Activated CD8-positive, alpha-beta memory T cell treated with anti-CD3 and anti-CD28 coated beads, Interleukin-2, amount 10 ng/mL, durations not matched to agents 7 days and 5 days (primary cell): ENCODE results near the gene CCDC146. TPM values are rescaled to one million over a fixed set of nuclear protein-coding genes. Genes with fewer than 3 reads are reported as not detected.
"Not testable (repeated sequence)": the region's sequence is repeated elsewhere in the genome, so short reads cannot be mapped to it uniquely, and the experiment has no call there.

Experiments used
- ATAC-seq: fragments of 150-1000 bp; cut with Tn5 transposase; one replicate; pipeline ENCODE4 v1.10.0; 2021; ENCODE audit warnings: moderate library complexity
- CTCF ChIA-PET: fragments of 350-600 bp; sonication (Branson Sonifier 250); formaldehyde crosslinking; loops from one replicate; lab custom pipeline; 2021; ENCODE audit warnings: antibody characterized with exemption; lab: Charles Lee
- DNase-seq: peaks from one replicate; pipeline ENCODE4 v3.0.0-alpha.2; 2020
- H3K27ac Mint-ChIP-seq: one replicate; pipeline ENCODE4 v1.8.0; 2021; ENCODE audit warnings: mild to moderate bottlenecking, mixed read lengths
- H3K27me3 Mint-ChIP-seq: one replicate; pipeline ENCODE4 v1.8.0; 2021; ENCODE audit warnings: mixed read lengths
- H3K36me3 Mint-ChIP-seq: one replicate; pipeline ENCODE4 v1.8.0; 2021; ENCODE audit warnings: mild to moderate bottlenecking, mixed read lengths
- H3K4me1 Mint-ChIP-seq: one replicate; pipeline ENCODE4 v1.8.0; 2021; ENCODE audit warnings: mixed read lengths
- H3K4me3 Mint-ChIP-seq: one replicate; pipeline ENCODE4 v1.8.0; 2021; ENCODE audit warnings: mild to moderate bottlenecking, moderate library complexity, mixed read lengths
- H3K9me3 Mint-ChIP-seq: one replicate; pipeline ENCODE4 v1.8.0; 2022; ENCODE audit warnings: low read depth, mixed read lengths
- total RNA-seq, 2 experiments: library from RNA; stranded (reverse); gene quantifications; one replicate each; pipeline ENCODE4 v1.2.3, GENCODE V29; 2021

The CCDC146 gene
- total RNA-seq, 2 experiments from 2014 or later: 8.3 to 9.0 TPM

DNA sequence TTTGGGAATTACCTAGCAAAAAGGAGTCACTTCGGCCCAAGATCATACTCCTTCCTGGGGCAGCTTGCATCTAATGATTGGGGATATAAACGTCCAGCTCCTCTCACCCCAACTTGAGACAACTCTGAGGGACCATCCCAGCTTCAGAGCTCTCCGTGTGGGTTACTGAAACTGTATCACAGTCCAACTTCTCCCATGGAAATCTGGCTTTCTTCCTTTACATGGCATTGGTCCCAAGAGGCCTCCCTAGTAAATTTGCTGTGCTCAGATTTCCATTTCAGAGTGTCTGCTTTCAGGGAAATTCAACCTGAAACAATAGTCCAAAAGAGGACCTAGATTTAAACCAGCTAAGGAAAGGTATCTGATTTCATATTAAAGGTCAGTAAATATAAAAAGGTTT lies 14.8 kb upstream of the CCDC146 start:
- H3K4me1 Mint-ChIP-seq, H3K9me3 Mint-ChIP-seq, DNase-seq, H3K27me3 Mint-ChIP-seq, ATAC-seq, CTCF ChIA-PET, H3K36me3 Mint-ChIP-seq, H3K4me3 Mint-ChIP-seq, H3K27ac Mint-ChIP-seq: not testable (repeated sequence)

DNA sequence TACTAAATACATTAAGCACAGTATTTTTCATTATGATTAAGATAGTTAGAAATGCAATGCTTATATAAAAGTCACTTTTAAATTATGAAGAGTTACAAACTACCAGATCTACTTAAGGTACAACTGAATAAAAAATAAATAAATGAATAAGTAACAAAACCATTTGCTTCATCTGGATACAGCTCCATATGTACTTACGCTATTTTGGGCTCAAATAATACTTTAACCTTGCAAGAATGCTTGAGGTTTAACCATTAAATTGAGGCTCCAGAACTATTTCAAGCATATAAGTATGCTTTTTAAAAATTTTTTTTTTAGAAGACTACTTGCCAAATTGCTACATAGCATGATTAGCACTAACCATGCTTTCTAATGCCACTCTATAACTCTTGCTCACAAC lies 14.1 kb upstream of the CCDC146 start:
- ATAC-seq: not testable (repeated sequence)

DNA sequence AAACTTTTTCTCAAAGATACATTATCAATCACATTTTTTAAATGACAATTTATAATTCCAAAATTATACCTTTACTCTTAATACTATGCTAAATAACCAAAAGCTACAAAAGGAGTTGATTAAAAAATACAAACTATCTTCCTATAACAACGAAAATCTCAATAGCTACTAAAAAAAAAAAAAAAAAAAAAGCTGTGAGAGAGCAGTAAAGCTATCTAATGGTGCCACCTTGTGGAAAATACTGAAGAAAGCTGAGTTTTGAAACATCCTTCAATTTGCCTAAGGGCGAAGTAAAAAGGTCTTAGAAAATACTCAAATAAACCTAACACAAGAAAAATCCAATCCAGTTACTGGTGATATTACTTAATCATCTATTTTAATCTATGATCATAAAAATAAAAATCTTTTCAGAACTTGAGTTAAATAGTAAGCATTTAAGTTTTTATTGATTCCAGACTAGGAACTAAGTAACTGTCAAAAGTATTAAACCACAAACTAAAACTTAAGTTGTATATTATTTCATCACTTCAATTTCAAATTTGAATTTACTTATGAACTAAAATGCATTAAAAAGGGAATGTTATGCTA lies 9.6 kb upstream of the CCDC146 start:
- H3K27me3 Mint-ChIP-seq, H3K9me3 Mint-ChIP-seq, H3K27ac Mint-ChIP-seq, DNase-seq, ATAC-seq, H3K4me3 Mint-ChIP-seq, H3K4me1 Mint-ChIP-seq, H3K36me3 Mint-ChIP-seq, CTCF ChIA-PET: not testable (repeated sequence)

More for the DNA sequence above, 14.1 kb upstream of the CCDC146 start:
- H3K4me3 Mint-ChIP-seq, H3K4me1 Mint-ChIP-seq, H3K36me3 Mint-ChIP-seq, DNase-seq, H3K9me3 Mint-ChIP-seq, H3K27ac Mint-ChIP-seq, H3K27me3 Mint-ChIP-seq, CTCF ChIA-PET: not testable (repeated sequence)

DNA sequence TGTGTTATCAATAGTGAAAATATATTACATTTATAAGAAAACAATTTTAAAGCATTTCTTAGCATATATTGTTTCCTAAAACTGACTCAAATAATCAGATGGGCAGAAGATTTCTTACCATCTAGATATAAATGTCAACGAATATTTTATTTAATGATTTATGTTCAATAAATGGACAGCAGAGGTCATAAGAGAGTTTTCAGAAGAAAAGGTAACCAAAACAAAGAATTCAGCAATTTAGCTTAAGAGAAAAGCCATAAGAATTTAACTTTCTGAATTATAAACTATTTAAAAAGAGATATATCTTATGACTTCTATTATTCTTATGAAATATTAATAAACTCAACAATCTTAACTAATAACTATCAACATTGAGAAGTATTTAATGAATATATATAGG lies 3.1 kb downstream of the CCDC146 start:
- not testable (repeated sequence) for H3K27ac Mint-ChIP-seq, H3K36me3 Mint-ChIP-seq, DNase-seq, ATAC-seq, H3K9me3 Mint-ChIP-seq, H3K27me3 Mint-ChIP-seq, H3K4me3 Mint-ChIP-seq
- peaks cover 24% of the 10 kb centered on the region for H3K4me1 Mint-ChIP-seq
- CTCF ChIA-PET: interaction anchor here (1.1 to 2.7 kb wide), 3 partner anchors 119 to 207 kb away, joined by 4 to 25 read pairs (median 11); no protein-coding TSS in a partner anchor

GRCh38 chr7:77127009-77127408 lies 4.6 kb downstream of the CCDC146 start:
- H3K27ac Mint-ChIP-seq, ATAC-seq, H3K4me3 Mint-ChIP-seq, H3K36me3 Mint-ChIP-seq, DNase-seq, H3K27me3 Mint-ChIP-seq, H3K9me3 Mint-ChIP-seq: not testable (repeated sequence)
- CTCF ChIA-PET: interaction anchor here (1.6 kb wide), 1 partner anchor 120 kb away, joined by 8 read pairs; no protein-coding TSS in a partner anchor
- peaks cover 17% of the 10 kb centered on the region for H3K4me1 Mint-ChIP-seq

- CTCF ChIA-PET: interaction anchor here (1.6 kb wide), 1 partner anchor 118 kb away, joined by 8 read pairs; no protein-coding TSS in a partner anchor
- DNase-seq, H3K27ac Mint-ChIP-seq, H3K36me3 Mint-ChIP-seq, H3K9me3 Mint-ChIP-seq, H3K4me3 Mint-ChIP-seq, H3K27me3 Mint-ChIP-seq: not testable (repeated sequence)
- ATAC-seq: peak; percentile 45
- H3K4me1 Mint-ChIP-seq: peaks cover 13% of the 10 kb centered on the region
Measured at GRCh38 chr7:77128582-77129410, 6.4 kb downstream of the CCDC146 start.

GRCh38 chr7:77131781-77132180 lies 9.4 kb downstream of the CCDC146 start:
- H3K4me1 Mint-ChIP-seq: peaks cover 11% of the 10 kb centered on the region
- H3K4me3 Mint-ChIP-seq, DNase-seq, H3K36me3 Mint-ChIP-seq, H3K27me3 Mint-ChIP-seq, H3K9me3 Mint-ChIP-seq, ATAC-seq, CTCF ChIA-PET, H3K27ac Mint-ChIP-seq: not testable (repeated sequence)

GRCh38 chr7:77138668-77139067 lies 16.3 kb downstream of the CCDC146 start:
- H3K4me1 Mint-ChIP-seq, H3K9me3 Mint-ChIP-seq, H3K27me3 Mint-ChIP-seq, H3K27ac Mint-ChIP-seq, H3K4me3 Mint-ChIP-seq, H3K36me3 Mint-ChIP-seq, CTCF ChIA-PET, ATAC-seq, DNase-seq: not testable (repeated sequence)

DNA sequence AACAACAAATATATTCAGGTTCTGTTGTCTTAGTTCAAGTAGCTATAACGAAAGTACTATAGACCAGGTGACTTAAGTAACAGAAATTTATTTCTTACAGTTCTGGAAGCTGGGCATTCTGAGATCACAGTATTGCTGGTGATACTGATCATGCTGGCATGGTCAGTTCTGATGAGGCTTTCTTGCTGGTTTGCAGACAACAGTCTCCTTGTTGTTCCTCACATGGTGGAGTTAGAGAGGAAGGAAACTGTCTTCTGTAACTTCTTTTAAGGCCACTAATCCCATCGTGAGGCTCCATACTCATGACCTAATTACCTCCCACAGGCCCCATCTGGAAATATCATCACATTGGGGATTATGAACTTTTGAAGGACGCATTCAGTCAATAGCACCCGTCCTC lies 17.9 kb downstream of the CCDC146 start:
- CTCF ChIA-PET: not testable (repeated sequence)

GRCh38 chr7:77152232-77152631 lies 29.8 kb downstream of the CCDC146 start:
- H3K4me3 Mint-ChIP-seq, DNase-seq, H3K27ac Mint-ChIP-seq, CTCF ChIA-PET, H3K9me3 Mint-ChIP-seq, ATAC-seq, H3K27me3 Mint-ChIP-seq, H3K36me3 Mint-ChIP-seq: not testable (repeated sequence)
- H3K4me1 Mint-ChIP-seq: peaks cover 11% of the 10 kb centered on the region

More for the DNA sequence above, 17.9 kb downstream of the CCDC146 start:
- H3K27ac Mint-ChIP-seq, H3K4me3 Mint-ChIP-seq, DNase-seq, H3K36me3 Mint-ChIP-seq, H3K4me1 Mint-ChIP-seq, ATAC-seq, H3K27me3 Mint-ChIP-seq, H3K9me3 Mint-ChIP-seq: not testable (repeated sequence)

DNA sequence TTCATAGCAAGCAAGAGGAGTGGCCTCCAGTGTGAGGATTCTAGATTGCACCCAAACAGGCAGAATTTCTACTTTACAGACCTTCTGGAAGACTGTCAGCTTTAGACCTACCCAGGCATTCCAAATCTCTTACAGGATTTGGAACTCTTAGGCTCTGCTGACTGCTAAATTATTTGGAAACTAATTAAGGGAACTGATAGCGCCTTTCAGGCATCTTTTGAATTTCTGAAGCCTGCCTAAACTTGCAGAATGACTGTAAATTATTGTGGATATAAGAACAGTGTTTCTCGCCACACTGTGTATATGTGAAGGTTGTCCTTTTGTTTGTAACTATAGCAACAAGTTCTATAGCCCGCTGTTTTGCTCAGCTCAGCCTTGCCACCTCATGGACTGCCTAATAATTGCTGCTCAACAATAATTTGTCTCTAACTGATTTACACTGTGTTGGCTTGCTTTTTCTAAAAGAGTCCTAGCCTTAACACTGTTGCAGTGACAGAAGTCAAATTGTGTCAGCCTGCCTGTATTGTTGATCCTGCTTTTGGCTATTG lies 32.6 kb downstream of the CCDC146 start:
- Mint-ChIP-seq H3K27ac (peak overlapping the region; percentile 43), H3K4me1 (peaks cover 28% of the 10 kb centered on the region)
- H3K27me3 Mint-ChIP-seq, H3K4me3 Mint-ChIP-seq, H3K36me3 Mint-ChIP-seq, DNase-seq, CTCF ChIA-PET, H3K9me3 Mint-ChIP-seq: not testable (repeated sequence)
- peak; percentile 36 for ATAC-seq

DNA sequence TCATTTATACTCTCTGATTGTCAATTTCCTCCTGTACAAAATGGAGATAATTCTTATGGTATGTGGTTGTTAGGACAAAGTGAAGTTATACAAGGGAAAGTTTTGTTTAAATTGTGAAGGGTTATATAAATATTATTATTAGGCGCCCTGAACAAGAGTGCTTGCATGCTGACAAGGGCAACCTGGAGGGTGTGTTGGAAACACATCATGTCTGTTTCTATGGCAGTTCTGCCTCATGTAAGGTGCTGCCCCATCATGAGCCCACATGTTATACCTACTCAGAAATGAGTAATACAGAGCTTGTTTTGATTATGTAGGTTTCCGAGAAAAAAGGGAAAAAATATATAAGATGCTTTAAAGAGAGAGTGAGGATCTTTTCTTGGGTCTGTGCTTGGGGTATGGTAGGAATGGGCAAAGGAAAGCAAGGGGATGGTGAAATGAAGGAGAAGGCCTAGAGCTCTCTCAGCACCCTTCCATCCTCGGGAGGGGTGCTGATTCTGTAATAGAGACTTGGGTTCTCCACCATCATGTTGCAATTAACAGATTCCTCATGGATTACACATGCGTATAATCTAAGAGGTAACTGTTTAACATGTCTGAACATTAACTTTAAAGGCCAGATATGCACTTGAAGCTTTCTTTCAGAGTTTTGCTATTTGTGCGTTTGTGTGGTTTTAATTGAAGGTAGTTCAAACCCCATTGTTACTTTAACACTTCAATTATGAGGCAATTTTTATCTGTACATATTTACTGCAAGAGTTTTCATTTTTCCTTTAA lies 33.4 kb downstream of the CCDC146 start:
- H3K9me3 Mint-ChIP-seq, H3K4me3 Mint-ChIP-seq, H3K36me3 Mint-ChIP-seq, CTCF ChIA-PET, H3K27me3 Mint-ChIP-seq: not testable (repeated sequence)
- H3K4me1 Mint-ChIP-seq: peaks cover 28% of the 10 kb centered on the region
- H3K27ac Mint-ChIP-seq: peak overlapping the region; percentile 65
- DNase-seq: peak; percentile 41
- peak; percentile 32 for ATAC-seq

DNA sequence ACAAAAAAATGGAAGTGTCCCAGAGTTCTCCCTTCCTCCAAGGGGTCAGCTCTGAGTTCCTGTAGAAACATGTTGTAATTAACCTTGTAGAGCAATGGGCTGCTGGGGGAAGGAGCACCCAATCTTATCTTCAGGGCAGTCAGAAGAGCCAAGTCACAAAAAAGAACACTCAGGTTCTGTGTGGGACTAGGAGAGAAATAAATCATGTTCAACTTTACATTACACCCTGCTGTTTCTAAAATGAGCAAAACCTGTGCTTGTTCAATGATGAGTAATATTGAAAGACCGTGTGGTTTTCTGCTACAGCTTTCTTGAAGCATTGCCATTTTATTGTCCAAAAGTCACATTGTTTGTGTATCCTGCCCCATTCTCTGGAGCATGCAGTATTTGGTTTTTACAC lies 34.6 kb downstream of the CCDC146 start:
- Mint-ChIP-seq H3K27ac (peak overlapping the region; percentile 97), H3K4me1 (peaks cover 28% of the 10 kb centered on the region), H3K4me3 (peak overlapping the region; percentile 37)
- H3K27me3 Mint-ChIP-seq, H3K36me3 Mint-ChIP-seq, DNase-seq, H3K9me3 Mint-ChIP-seq, CTCF ChIA-PET: not testable (repeated sequence)
- ATAC-seq: peak; percentile 86
